Measurements from ENCODE around the gene PCDHGA7.

DNA sequence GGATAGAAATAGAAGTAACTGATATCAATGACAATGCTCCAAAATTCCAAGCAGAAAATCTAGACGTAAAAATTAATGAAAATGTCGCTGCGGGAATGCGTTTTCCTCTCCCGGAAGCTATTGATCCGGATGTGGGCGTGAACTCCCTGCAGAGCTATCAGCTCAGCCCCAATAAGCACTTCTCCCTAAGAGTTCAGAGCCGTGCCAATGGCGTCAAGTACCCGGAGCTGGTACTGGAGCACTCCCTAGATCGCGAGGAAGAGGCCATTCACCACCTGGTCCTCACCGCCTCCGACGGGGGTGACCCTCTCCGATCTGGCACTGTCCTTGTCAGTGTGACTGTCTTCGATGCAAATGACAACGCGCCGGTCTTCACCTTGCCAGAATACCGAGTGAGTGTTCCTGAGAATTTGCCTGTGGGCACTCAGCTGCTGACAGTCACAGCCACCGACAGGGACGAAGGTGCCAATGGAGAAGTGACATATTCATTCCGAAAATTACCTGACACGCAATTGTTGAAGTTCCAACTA lies 31.1 kb downstream of the PCDHGA7 start:
- TF ChIP-seq, protein P1, sequence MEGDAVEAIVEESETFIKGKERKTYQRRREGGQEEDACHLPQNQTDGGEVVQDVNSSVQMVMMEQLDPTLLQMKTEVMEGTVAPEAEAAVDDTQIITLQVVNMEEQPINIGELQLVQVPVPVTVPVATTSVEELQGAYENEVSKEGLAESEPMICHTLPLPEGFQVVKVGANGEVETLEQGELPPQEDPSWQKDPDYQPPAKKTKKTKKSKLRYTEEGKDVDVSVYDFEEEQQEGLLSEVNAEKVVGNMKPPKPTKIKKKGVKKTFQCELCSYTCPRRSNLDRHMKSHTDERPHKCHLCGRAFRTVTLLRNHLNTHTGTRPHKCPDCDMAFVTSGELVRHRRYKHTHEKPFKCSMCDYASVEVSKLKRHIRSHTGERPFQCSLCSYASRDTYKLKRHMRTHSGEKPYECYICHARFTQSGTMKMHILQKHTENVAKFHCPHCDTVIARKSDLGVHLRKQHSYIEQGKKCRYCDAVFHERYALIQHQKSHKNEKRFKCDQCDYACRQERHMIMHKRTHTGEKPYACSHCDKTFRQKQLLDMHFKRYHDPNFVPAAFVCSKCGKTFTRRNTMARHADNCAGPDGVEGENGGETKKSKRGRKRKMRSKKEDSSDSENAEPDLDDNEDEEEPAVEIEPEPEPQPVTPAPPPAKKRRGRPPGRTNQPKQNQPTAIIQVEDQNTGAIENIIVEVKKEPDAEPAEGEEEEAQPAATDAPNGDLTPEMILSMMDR (IDR thresholded peaks at IDR 0.05) = no peak
- TF ChIP-seq POLR2A (IDR thresholded peaks at IDR 0.05) = no peak
